Measurements from ENCODE around the gene METTL25. TPM values are rescaled to one million over a fixed set of nuclear protein-coding genes. Genes with fewer than 3 reads are reported as not detected.

Gene METTL25
- total and polyA plus RNA-seq, 10 of the 15 experiments (the other 5 are each of a cell fraction or from before 2014, with no cell fraction given), result 5.6 to 11.3 (median 8.0) TPM

DNA sequence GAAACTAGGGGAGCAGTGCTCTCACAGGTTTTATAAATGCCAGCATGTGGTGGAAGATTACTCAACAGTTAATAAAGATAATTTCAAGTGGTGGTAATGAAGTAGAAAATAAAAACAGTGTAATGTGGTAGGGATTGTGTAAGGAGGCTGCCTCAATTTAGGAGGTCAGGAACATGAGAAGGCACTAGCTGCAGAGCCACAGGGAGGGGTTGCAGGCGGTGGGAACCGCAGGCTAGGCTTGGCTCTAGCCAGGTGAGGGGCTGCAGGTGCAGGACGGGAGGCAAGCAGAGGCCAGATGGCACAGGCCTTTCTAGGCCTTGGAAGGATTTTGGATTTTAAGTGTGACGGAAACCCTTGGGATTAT is 768 bp downstream of the METTL25 start:
- TF ChIP-seq, protein P1, sequence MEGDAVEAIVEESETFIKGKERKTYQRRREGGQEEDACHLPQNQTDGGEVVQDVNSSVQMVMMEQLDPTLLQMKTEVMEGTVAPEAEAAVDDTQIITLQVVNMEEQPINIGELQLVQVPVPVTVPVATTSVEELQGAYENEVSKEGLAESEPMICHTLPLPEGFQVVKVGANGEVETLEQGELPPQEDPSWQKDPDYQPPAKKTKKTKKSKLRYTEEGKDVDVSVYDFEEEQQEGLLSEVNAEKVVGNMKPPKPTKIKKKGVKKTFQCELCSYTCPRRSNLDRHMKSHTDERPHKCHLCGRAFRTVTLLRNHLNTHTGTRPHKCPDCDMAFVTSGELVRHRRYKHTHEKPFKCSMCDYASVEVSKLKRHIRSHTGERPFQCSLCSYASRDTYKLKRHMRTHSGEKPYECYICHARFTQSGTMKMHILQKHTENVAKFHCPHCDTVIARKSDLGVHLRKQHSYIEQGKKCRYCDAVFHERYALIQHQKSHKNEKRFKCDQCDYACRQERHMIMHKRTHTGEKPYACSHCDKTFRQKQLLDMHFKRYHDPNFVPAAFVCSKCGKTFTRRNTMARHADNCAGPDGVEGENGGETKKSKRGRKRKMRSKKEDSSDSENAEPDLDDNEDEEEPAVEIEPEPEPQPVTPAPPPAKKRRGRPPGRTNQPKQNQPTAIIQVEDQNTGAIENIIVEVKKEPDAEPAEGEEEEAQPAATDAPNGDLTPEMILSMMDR (IDR thresholded peaks at IDR 0.05 in 2 of 3, conservative IDR thresholded peaks at IDR 0.05 in 1 of 3; ENCODE audit: control insufficient read depth in 2 of 3, extremely low read depth in 1 of 3, insufficient read depth in 1 of 3, low read depth in 3 of 3, low read length in 3 of 3), result 0 out of 6 replicates have a peak, but pooled peaks of 1 of the 3 experiments have one; percentile 1
- TF ChIP-seq RUNX3 (IDR thresholded peaks at IDR 0.05; ENCODE audit: low read length), result no peak
- peak overlapping the region; percentile 91 for H3K4me2 ChIP-seq (ENCODE audit: control insufficient read depth, insufficient read depth)
- ATAC-seq, result peak; percentile 38

More for the DNA sequence above, 768 bp downstream of the METTL25 start:
- H3K79me2 ChIP-seq (ENCODE audit: control insufficient read depth, insufficient read depth, low read length), result peaks cover 32% of the 10 kb centered on the region
- no peak overlapping the region; the same call in 1 of the 2 replicates for H3K27ac ChIP-seq (ENCODE audit: control insufficient read depth, insufficient read depth)
- ChIA-PET CTCF (interaction anchor here (1.0 to 4.2 kb wide), 18 partner anchors 8 to 786 kb away, joined by 3 to 33 read pairs (median 4); partner anchors contain the start of gene TMTC2), SMC1A (ENCODE audit: uncharacterized antibody, unreplicated experiment) (interaction anchor here (0.6 to 2.7 kb wide), 6 partner anchors 9 to 756 kb away, joined by 3 to 12 read pairs (median 4); no protein-coding TSS in a partner anchor), POLR2A (interaction anchor here (1.6 kb wide), 1 partner anchor 399 kb away, joined by 6 read pairs; no protein-coding TSS in a partner anchor), RAD21 (ENCODE audit: unreplicated experiment) (interaction anchor here (0.8 to 1.5 kb wide), 7 partner anchors 30 to 748 kb away, joined by 3 to 5 read pairs (median 3); partner anchors contain the start of gene TMTC2)
- no peaks in the 10 kb centered on the region for H4K20me1 ChIP-seq (ENCODE audit: control insufficient read depth, insufficient read depth)
- H2AFZ ChIP-seq (ENCODE audit: control insufficient read depth, low read depth, low read length), result peak overlapping the region; percentile 78
- 0% methylated on average over 4 of the region's 4 CpGs for WGBS (ENCODE audit: insufficient coverage, insufficient replicate concordance, low lambda C conversion rate, missing lambda C conversion rate)
- no peaks in the 10 kb centered on the region; the same call in 2 of the 3 replicates for H3K9me3 ChIP-seq (replicated peaks; ENCODE audit: control insufficient read depth, insufficient read depth, low read length)
- peak overlapping the region; percentile 65 for H3K9ac ChIP-seq (ENCODE audit: control insufficient read depth, insufficient read depth, low read length)
- H3K36me3 ChIP-seq (ENCODE audit: control insufficient read depth in 2 of 2, insufficient read depth in 2 of 2, low read length in 1 of 2), result peaks cover 0 to 8% of the 10 kb centered on the region in 2 experiments; a peak in 2 of 4 replicates
- FAIRE-seq, result no peak
- BruUV-seq (replicated peaks), result TSS peak; percentile 61
- no peaks in the 10 kb centered on the region for H3K27me3 ChIP-seq (replicated peaks in 1 of 2; ENCODE audit: control insufficient read depth in 2 of 2, insufficient read depth in 2 of 2, low read length in 1 of 2)
- intact Hi-C loops (cut with micrococcal nuclease; ENCODE audit: unreplicated experiment) (loop anchor here (10.0 kb wide), 1 partner anchor 404 kb away; no protein-coding TSS in a partner anchor), in situ Hi-C loops (cut with MboI) (loop anchor here (25.0 kb wide), 1 partner anchor 1547 kb away; no protein-coding TSS in a partner anchor)
- no peaks in the 10 kb centered on the region for H3K4me1 ChIP-seq (ENCODE audit: control insufficient read depth, insufficient read depth, low read length)
- peak overlapping the region; percentile 53 for H3K4me3 ChIP-seq
- DNase-seq (ENCODE audit: low read depth, low spot score), result no peak

Measured in GM12878 (cell line).